HCT116 (cell line): ENCODE results near the gene ST3GAL5. TPM values are rescaled to one million over a fixed set of nuclear protein-coding genes. Genes with fewer than 3 reads are reported as not detected.

Experiments used
- ATAC-seq: fragments of 200-7000 bp; cut with Tn5 transposase; 2 replicates; pipeline ENCODE4 v1.9.1; 2020; ENCODE audit warnings: mild to moderate bottlenecking, moderate library complexity
- BruUV-seq: library from RNA; stranded (reverse); fragments of 400-500 nt; replicated peaks from 2 replicates; lab custom pipeline; 2021; lab: Mats Ljungman, UMichigan
- CTCF ChIA-PET: fragments of 300-600 bp; sonication (Branson Sonifier 250); formaldehyde crosslinking; loops from one replicate; lab custom pipeline; 2021; ENCODE audit warnings: antibody characterized with exemption; lab: Charles Lee
- POLR2A ChIA-PET: fragments of 300-600, 350-600 bp; sonication (Branson Sonifier 250); formaldehyde crosslinking; loops from one replicate; lab custom pipeline; 2021; ENCODE audit warnings: antibody characterized with exemption; lab: Charles Lee
- RAD21 ChIA-PET, 2 experiments: fragments of 300-600 bp; sonication (Branson Sonifier 250); formaldehyde crosslinking; loops; one replicate each; lab custom pipeline; 2023; ENCODE audit warnings: low total read pairs in 2 of 2; ENCODE audit not compliant: uncharacterized antibody in 2 of 2, unreplicated experiment in 2 of 2, low non-redundant PET in 1 of 2; lab: Charles Lee
- DNase-seq: peaks from one replicate; pipeline ENCODE4 v3.0.0-alpha.2; 2010; ENCODE audit warnings: low read depth, low spot score
- H2AFZ ChIP-seq: fragments of 200-600 bp; shearing (Covaris generic), sonication (generic); 2 replicates; pipeline ENCODE4 v1.6.1; 2017; ENCODE audit warnings: low read depth, mixed run types, mixed read lengths, antibody characterized with exemption, low read length; ENCODE audit not compliant: poor library complexity, severe bottlenecking
- H3K27ac ChIP-seq: 2 replicates; pipeline ENCODE4 v1.5.1; 2012; ENCODE audit warnings: low read depth, low read length
- H3K27me3 ChIP-seq: fragments of 200-600 bp; sonication (generic); 2 replicates; pipeline ENCODE4 v1.6.1; 2016; ENCODE audit warnings: mixed run types, low read length, mixed read lengths; ENCODE audit not compliant: insufficient read depth
- H3K36me3 ChIP-seq, 2 experiments: fragments of 200-500 bp in 1 of 2; fragments of 200-600 bp in 1 of 2; sonication (Bioruptor generic) in 1 of 2; sonication (generic) in 1 of 2; 2 replicates each; pipeline versions ENCODE4 v1.5.1 to v1.6.1; 2014 to 2016; ENCODE audit warnings: low read length in 2 of 2, inconsistent platforms in 1 of 2, mixed read lengths in 1 of 2, mixed run types in 1 of 2; ENCODE audit not compliant: insufficient read depth in 2 of 2, control insufficient read depth in 1 of 2
- H3K4me1 ChIP-seq, 2 experiments: fragments of 200-600 bp in 1 of 2; sonication (generic) in 1 of 2; 2 replicates each; pipeline versions ENCODE4 v1.5.1 to v1.6.1; 2012 to 2017; ENCODE audit warnings: low read length in 2 of 2, inconsistent platforms in 1 of 2, mild to moderate bottlenecking in 1 of 2, mixed read lengths in 1 of 2, mixed run types in 1 of 2, moderate library complexity in 1 of 2; ENCODE audit not compliant: insufficient read depth in 2 of 2, control insufficient read depth in 1 of 2
- H3K4me2 ChIP-seq: fragments of 200-600 bp; sonication (generic); 2 replicates; pipeline ENCODE4 v1.6.1; 2017; ENCODE audit warnings: mixed run types, low read length, mixed read lengths
- H3K4me3 ChIP-seq, 2 experiments: fragments of 200-600 bp in 1 of 2; sonication (generic) in 1 of 2; replicated peaks in 1 of 2; 2 replicates each; pipeline ENCODE4 v1.5.1; 2011 to 2016; ENCODE audit warnings: low read length in 2 of 2, control low read depth in 1 of 2, low read depth in 1 of 2, mild to moderate bottlenecking in 1 of 2, mixed read lengths in 1 of 2, mixed run types in 1 of 2
- H3K79me2 ChIP-seq: fragments of 200-600 bp; sonication (generic); 2 replicates; pipeline ENCODE4 v1.6.1; 2017; ENCODE audit warnings: mild to moderate bottlenecking, mixed run types, low read length, moderate library complexity, mixed read lengths; ENCODE audit not compliant: insufficient read depth
- H3K9ac ChIP-seq: fragments of 200-600 bp; sonication (generic); 2 replicates; pipeline ENCODE4 v1.6.1; 2016; ENCODE audit warnings: low read length, mixed read lengths
- H3K9me2 ChIP-seq: fragments of 200-600 bp; sonication (generic), shearing (Covaris generic); 2 replicates; pipeline ENCODE4 v1.6.1; 2017; ENCODE audit warnings: mixed run types, mild to moderate bottlenecking, moderate library complexity; ENCODE audit not compliant: insufficient read depth
- H3K9me3 ChIP-seq, 2 experiments: fragments of 200-500 bp in 1 of 2; fragments of 200-600 bp in 1 of 2; sonication (Bioruptor generic) in 1 of 2; sonication (generic) in 1 of 2; 2 replicates each; pipeline ENCODE4 v1.6.1; 2014 to 2017; ENCODE audit warnings: low read length in 2 of 2, mixed read lengths in 2 of 2, inconsistent platforms in 1 of 2, low read depth in 1 of 2, mild to moderate bottlenecking in 1 of 2, mixed run types in 1 of 2, moderate library complexity in 1 of 2; ENCODE audit not compliant: control insufficient read depth in 1 of 2, insufficient read depth in 1 of 2
- H4K20me1 ChIP-seq: fragments of 200-600 bp; sonication (generic), shearing (Covaris generic); 2 replicates; pipeline ENCODE4 v1.6.1; 2017; ENCODE audit warnings: mixed run types, mild to moderate bottlenecking, moderate library complexity; ENCODE audit not compliant: insufficient read depth
- CEBPB ChIP-seq: IDR thresholded peaks from 2 replicates; pipeline ENCODE4 v1.6.1; 2012; ENCODE audit warnings: low read depth
- EZH2phosphoT487 ChIP-seq: fragments of 200-600 bp; IDR thresholded peaks from 2 replicates; pipeline ENCODE4 v1.6.1; 2018; ENCODE audit warnings: antibody characterized with exemption, borderline replicate concordance
- FOSL1 ChIP-seq: IDR thresholded peaks from 2 replicates; pipeline ENCODE4 v1.6.1; 2012; ENCODE audit warnings: low read depth
- POLR2A ChIP-seq: IDR thresholded peaks from 2 replicates; pipeline ENCODE4 v1.7.0; 2011; ENCODE audit warnings: borderline replicate concordance; ENCODE audit not compliant: insufficient read depth, insufficient read length; ENCODE audit errors: extremely low read depth
- TCF7L2 ChIP-seq: IDR thresholded peaks from 2 replicates; pipeline ENCODE4 v1.7.0; 2011; ENCODE audit warnings: borderline replicate concordance, inconsistent platforms; ENCODE audit not compliant: insufficient read depth, insufficient read length; ENCODE audit errors: extremely low read depth
- ZNF274 ChIP-seq: fragments of 200-500 bp; sonication (Bioruptor generic); IDR thresholded peaks from 2 replicates; pipeline ENCODE4 v1.6.1; 2014; ENCODE audit warnings: mild to moderate bottlenecking, low read depth, low read length, inconsistent platforms
- intact Hi-C: fragments of 100-400 bp; cut with micrococcal nuclease; formaldehyde crosslinking; loops from 2 replicates; pipeline ENCODE4 v1.10.0; 2022
- total RNA-seq: library from RNA; stranded (reverse); gene quantifications from one replicate; pipeline ENCODE4 v1.2.1, GENCODE V29; 2021; ENCODE audit not compliant: unreplicated experiment
- TF ChIP-seq, protein P1 (sequence below): IDR thresholded peaks from 2 replicates; pipeline ENCODE4 v1.6.1; 2012
- TF ChIP-seq, protein P2 (sequence below): IDR thresholded peaks from 2 replicates; pipeline ENCODE4 v1.6.1; 2012

The ST3GAL5 gene
- total RNA-seq, 1 experiment from 2014 or later, result 14.8 TPM

DNA sequence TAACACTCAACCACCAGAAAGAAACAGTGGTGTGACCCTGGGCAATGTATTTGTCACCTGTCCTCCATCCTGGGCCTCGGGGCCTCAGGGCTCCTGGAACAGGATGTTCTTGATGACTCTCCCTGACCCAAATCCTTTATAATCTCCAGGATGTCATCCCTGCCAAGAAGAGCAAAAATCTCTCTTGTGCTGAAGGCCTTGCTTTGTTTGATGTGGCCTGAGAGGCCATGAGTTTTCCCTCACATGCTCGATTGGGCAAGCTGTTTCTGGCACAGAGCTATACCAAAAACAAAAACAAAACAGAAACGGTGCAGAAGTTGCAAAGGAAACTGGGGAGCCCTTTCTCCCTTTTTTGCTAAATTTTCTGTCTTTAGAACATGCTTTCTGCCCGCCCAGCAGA is 35.7 kb upstream of the ST3GAL5 start:
- Histone ChIP-seq H3K4me2 (no peak overlapping the region), H4K20me1 (no peaks in the 10 kb centered on the region), H3K27ac (no peak overlapping the region), H3K4me1 (peaks cover 4 to 5% of the 10 kb centered on the region in 2 experiments; a peak in 2 of 4 replicates), H3K9me2 (no peaks in the 10 kb centered on the region), H3K27me3 (no peaks in the 10 kb centered on the region), H3K4me3 (no peak overlapping the region), H2AFZ (no peak overlapping the region), H3K9me3 (no peaks in the 10 kb centered on the region), H3K79me2 (no peaks in the 10 kb centered on the region), H3K9ac (no peak overlapping the region), H3K36me3 (no peaks in the 10 kb centered on the region)
- ATAC-seq, result no peak
- BruUV-seq, result no TSS peak
- POLR2A ChIA-PET, result no interaction called here
- intact Hi-C loops, result no loop called here
- RAD21 ChIA-PET, result no interaction called here
- CTCF ChIA-PET, result no interaction called here
- DNase-seq, result no peak
- TF ChIP-seq EZH2phosphoT487 (no peak), FOSL1 (no peak), CEBPB (no peak), POLR2A (no peak), TCF7L2 (no peak)
- TF ChIP-seq, protein P1, sequence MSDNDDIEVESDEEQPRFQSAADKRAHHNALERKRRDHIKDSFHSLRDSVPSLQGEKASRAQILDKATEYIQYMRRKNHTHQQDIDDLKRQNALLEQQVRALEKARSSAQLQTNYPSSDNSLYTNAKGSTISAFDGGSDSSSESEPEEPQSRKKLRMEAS, result no peak
- TF ChIP-seq, protein P2, sequence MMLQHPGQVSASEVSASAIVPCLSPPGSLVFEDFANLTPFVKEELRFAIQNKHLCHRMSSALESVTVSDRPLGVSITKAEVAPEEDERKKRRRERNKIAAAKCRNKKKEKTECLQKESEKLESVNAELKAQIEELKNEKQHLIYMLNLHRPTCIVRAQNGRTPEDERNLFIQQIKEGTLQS, result no peak

DNA sequence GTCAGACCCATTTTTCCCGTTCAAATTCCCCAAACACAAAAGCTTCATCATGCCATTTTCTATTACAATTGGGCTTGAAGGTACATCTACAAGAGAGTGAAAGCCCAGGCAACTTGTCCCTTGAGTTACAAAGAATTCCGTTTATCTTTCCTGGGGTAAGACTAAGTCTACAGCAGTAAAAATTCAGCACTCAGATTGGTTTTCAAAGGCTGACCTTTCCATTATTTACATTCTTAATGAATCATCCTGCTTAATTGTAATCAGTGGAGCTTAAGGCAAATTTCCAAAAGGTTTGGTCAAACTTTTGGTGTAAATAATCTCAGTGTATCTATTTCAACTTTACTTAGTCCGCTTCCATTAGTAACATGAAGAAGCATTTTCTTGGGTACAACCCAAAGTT is 33.4 kb upstream of the ST3GAL5 start:
- CTCF ChIA-PET, result no interaction called here
- no peak overlapping the region for H3K4me2 ChIP-seq
- no peak for TF ChIP-seq POLR2A
- TF ChIP-seq ZNF274, result no peak
- TF ChIP-seq, all 23 proteins: peak for 0
- RAD21 ChIA-PET, result no interaction called here
- Histone ChIP-seq H4K20me1 (no peaks in the 10 kb centered on the region), H3K4me3 (no peak overlapping the region), H3K9me2 (no peaks in the 10 kb centered on the region), H3K4me1 (peaks cover 4 to 5% of the 10 kb centered on the region in 2 experiments; a peak in 2 of 4 replicates), H3K36me3 (no peaks in the 10 kb centered on the region), H3K79me2 (no peaks in the 10 kb centered on the region), H3K27ac (no peak overlapping the region), H3K9me3 (no peaks in the 10 kb centered on the region), H3K27me3 (no peaks in the 10 kb centered on the region), H3K9ac (no peak overlapping the region), H2AFZ (no peak overlapping the region)
- DNase-seq (no peak), ATAC-seq (no peak)
- BruUV-seq, result no TSS peak
- POLR2A ChIA-PET, result interaction anchor here (0.7 kb wide), 1 partner anchor 15 kb away, joined by 3 read pairs; no protein-coding TSS in a partner anchor
- intact Hi-C loops, result no loop called here
